ENCODE measurements around the gene SH3RF3.

Gene SH3RF3

GRCh38 chr2:109261906-109262631 is 133.1 kb downstream of the SH3RF3 start:
- DNase-seq (ENCODE audit: low read depth in 2 of 2) = no peak

- no peak for DNase-seq (ENCODE audit: low read depth in 2 of 2)
These were observed 135.8 kb downstream of the SH3RF3 start for GRCh38 chr2:109264595-109265328.

DNA sequence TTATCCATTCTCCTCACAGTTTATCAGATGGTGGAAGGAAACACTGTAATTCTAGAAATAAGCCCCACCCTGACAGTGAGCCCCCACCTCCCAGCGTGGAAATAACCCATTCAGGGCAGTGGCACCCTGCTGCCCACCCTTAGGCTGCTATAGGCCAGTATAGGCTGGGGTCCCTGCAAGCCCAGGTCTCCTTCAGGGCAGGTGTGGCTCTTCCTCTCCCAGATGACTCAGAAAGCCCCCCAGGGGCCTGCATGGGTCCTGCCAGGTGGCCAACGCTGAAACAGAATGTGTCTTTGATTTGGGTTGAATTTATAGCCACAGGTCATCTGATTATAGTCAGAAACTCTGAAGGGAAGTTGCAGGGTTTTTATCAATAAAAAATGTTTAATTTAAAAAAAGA is 136.4 kb downstream of the SH3RF3 start:
- no peak for DNase-seq (ENCODE audit: low read depth in 2 of 2)

DNA sequence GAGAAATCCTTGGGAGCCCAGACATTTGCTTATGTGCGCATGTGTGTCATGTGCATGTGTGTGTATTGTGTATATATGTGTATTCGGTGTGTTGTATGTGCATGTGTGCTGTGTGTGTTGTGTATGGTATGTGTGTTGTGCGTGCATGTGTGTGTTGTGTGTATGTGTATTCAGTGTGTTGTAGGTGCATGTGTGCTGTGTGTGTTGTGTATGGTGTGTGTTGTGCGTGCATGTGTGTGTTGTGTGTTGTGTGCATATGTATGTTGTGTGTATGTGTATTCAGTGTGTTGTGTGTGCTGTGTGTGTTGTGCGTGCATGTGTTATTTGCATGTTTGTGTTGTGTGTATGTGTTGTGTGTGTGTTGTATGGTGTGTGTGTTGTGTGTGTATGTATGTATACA is 136.9 kb downstream of the SH3RF3 start:
- DNase-seq (ENCODE audit: low read depth in 2 of 2) = no peak

DNA sequence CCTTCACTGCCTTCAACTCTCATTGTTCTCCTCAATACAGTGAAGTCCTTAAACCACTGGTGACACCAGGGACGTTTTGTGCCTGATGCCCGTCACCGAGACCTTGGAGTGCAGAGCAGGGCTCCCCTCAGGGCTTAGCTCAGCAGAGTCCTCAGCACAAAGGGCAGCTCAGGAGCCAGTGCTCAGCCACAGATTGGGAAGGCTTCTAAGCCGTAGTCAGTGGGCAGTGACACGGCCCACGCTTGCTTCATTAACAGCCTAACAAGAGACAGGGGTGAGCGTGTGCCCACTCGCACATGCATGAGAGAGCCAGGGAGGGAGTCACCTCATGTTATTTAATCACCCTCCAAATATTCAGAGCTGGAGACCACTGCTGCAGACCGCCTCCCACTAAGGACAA is 137.5 kb downstream of the SH3RF3 start:
- DNase-seq (ENCODE audit: low read depth in 2 of 2) = no peak

DNA sequence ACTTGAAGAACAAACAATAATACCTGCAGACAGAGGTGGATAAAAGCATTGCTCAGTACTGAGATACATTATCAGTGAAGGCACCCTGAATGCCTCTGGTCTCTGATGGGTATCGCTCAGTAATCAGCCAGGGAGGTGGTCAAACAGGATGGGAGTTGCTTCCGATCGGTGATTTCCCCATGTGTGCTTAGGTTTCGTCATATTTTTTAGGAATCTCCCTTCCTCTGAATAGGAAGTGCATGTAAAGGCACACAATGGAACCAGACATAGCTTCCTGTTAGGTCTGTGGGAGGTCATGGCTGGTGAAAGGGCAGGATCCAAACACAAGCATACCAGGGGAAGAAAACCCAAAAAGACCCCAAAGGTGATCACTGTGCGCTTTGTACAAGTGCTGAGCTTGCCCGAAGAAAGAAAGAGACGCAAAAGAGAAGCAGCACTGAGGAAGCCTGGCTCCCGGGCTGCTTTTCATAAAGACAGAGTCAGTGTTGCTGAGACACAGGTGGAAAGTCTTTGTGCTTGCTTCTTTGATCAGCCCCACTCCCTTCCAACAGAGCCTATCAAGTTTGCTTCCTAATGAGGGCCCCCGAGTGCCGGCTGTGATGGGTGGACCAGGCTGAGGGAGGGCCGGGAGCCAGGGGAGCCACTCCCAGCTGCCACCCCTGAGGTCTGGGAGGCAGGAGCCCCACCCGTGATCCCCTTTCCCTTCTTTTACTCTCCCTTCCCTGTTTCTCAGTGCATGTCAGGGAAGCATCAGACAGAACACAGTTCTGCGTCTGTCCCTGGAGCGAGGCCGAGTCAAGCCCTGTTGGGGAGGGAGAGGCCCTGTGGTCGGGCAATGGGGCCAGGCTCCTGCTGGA is 138.2 kb downstream of the SH3RF3 start:
- DNase-seq (ENCODE audit: low read depth in 2 of 2) = no peak

DNA sequence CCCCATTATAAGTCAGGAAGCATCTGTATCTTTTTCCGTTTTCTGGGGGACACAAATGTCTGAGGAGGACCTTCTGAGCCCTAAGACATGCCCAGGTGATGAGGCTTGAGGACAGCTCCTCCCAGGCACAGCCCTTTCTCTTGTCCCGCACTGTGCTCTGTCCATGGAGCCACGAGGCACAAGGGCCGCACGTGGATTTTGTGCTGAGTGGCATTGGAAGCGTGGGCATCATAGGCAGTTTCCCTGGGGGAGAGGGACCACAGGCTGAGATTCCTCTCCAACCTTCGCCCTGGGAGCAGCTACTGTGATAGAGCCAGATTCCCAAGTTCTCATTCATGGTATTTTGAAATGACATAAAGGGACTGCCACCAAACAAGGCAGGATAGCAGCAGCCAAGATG is 139.9 kb downstream of the SH3RF3 start:
- no peak for DNase-seq (ENCODE audit: low read depth in 2 of 2)

GRCh38 chr2:109269706-109270504 is 140.9 kb downstream of the SH3RF3 start:
- no peak for DNase-seq (ENCODE audit: low read depth in 2 of 2)

GRCh38 chr2:109270505-109271312 is 141.7 kb downstream of the SH3RF3 start:
- DNase-seq (ENCODE audit: low read depth in 2 of 2) = no peak

DNA sequence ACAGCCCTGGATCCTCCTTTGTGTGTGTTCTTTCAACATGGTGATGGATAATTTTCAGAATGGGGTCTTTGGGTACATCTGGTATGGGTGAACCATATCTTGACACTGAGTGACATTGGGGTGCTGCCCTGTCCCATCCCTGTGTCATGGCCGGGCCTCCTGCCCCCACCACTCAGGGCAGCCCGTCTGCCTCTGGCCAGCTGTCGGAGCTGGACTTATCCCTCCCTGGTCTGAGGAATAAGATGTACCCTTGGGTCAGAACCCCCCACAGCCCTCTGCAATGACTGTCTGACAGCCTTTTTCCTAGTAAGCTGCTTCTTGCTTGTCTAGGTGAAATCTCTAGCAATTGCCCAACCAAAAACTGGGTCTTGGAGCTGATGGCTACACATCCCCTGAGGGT is 142.9 kb downstream of the SH3RF3 start:
- no peak for DNase-seq (ENCODE audit: low read depth in 2 of 2)

- DNase-seq (ENCODE audit: low read depth in 2 of 2) = no peak
These were observed 143.5 kb downstream of the SH3RF3 start for GRCh38 chr2:109272461-109272860.

DNA sequence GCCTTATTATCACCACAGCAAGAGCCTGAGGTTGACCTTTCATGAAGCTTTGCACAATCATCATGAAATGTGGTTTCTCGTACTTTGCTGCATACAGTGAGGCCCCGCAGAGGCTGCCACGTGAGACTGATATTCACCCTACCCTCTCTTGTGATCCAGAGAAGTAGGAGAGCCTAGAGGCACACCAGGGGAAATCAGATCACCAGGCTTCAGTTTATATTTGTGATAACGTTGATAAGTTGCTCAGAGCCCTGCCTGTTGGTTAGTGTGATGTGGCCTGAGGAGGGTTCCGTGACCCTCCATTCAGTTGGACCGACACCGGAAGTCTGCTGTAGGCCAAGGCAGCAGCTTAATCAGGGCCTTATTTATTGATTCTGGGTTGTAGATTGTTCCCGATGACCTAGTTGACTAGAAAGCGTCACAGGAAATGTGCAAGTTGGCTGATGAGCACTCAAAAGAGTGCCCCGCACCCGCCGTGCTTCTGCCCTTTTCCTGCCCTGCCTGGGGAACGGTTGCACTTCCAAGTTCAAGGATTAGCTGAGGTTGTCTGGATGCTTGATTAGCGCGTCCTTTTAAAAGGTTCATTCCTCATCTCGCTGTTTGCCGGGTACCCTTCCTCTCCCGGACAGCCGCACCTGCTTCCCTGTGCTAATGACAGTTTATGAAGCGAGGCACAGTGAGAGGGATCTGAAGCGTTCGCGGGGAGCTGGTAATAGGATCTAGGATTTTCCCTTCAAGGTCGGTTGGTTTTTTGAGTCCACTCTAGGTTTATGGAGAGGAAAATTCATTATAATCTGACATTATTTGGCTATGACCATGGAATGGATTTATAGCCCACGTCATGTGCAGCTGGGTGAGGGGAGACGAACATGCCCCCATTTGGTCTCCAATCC is 146.4 kb downstream of the SH3RF3 start:
- DNase-seq (ENCODE audit: low read depth in 2 of 2) = no peak

DNA sequence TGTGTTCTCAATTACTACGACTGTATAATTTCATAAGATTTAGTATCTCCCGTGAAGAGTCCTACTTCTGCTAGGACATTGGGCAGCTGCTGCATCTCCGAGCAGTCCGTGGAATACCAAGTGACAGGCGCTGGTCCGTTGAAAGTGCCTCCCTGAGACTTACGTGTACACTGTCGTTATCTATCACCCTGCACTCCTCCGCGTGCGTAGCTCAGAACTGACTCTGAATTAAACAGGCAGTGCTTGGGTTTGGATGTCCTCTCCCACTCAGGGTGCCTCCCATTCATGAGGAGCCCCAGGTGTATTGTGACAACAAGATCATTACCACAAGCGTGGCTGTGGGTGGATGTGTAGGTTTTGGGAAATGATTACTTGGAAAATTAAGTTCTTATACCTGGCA is 148.4 kb downstream of the SH3RF3 start:
- no peak for DNase-seq (ENCODE audit: low read depth in 2 of 2)

- no peak for DNase-seq (ENCODE audit: low read depth in 2 of 2)
These were observed 150.3 kb downstream of the SH3RF3 start for GRCh38 chr2:109279243-109279860.

DNA sequence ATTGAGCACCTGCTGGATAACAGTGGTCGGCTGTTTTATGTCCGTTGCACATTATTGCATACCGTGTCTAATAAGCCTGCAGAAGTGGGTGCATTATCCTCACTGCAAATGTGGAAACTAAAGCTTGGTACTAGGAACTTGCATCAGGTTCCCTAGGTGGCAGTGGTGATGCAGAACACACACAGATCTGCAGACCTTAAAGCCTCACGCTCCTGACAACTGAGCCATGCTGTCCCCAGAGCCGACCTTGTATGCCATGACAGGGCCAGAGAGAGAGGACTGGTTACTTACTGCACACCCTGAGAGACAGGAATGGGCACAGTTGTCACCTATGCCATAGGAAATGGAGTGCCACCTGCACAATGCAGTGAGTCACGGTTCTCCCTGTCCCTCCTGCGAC is 151.8 kb downstream of the SH3RF3 start:
- no peak for DNase-seq (ENCODE audit: low read depth in 2 of 2)

DNA sequence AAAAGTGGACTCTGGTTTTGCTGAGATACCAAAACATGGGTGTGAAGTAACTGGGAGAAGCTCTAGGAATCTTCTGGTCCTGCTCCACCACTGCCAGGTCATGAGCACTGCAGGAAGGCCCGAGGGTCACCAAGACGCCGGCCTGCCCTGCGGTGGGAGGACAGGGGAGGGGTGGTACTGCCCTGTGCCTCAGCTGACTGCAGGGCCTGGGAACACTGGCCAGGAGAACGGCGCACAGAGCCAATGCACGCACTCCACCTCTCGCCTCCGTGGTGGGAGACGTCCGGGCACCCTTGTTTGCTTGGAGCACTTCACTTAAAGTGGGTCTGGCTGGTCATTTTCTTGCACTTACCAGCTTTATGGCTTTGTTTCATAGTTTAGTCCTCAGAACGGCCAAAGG is 153.4 kb downstream of the SH3RF3 start:
- DNase-seq (ENCODE audit: low read depth in 2 of 2) = no peak

GRCh38 chr2:109282865-109283264 is 153.9 kb downstream of the SH3RF3 start:
- no peak for DNase-seq (ENCODE audit: low read depth in 2 of 2)

- no peak for DNase-seq (ENCODE audit: low read depth in 2 of 2)
These were observed 155.8 kb downstream of the SH3RF3 start for GRCh38 chr2:109284826-109285225.

GRCh38 chr2:109285244-109285651 is 156.2 kb downstream of the SH3RF3 start:
- DNase-seq (ENCODE audit: low read depth in 2 of 2) = no peak

Data from stimulated activated CD4-positive, alpha-beta T cell treated with anti-CD3 and anti-CD28 coated beads, Interleukin-12 subunit alpha, Interleukin-12 subunit beta, amount 100 ng/mL, for 24 hours (primary cell).